ENCODE measurements around the gene FAM83F.

The FAM83F gene

GRCh38 chr22:40006641-40007040, 11.9 kb downstream of the FAM83F start:
- DNase-seq (ENCODE audit: extremely low read depth, insufficient read length), result no peak

GRCh38 chr22:40007853-40008710, 13.3 kb downstream of the FAM83F start:
- H3K36me3 ChIP-seq (ENCODE audit: control insufficient read depth, insufficient read depth, low read length), result no peaks in the 10 kb centered on the region
- peaks cover 7% of the 10 kb centered on the region for H3K27me3 ChIP-seq (replicated peaks; ENCODE audit: control insufficient read depth, insufficient read depth, low read length)
- DNase-seq (ENCODE audit: extremely low read depth, insufficient read length), result no peak
- no peak for TF ChIP-seq CTCF (IDR thresholded peaks at IDR 0.05; ENCODE audit: insufficient read depth, low read length, poor library complexity, severe bottlenecking)
- H3K4me3 ChIP-seq (replicated peaks; ENCODE audit: low read depth, low read length), result no peak overlapping the region

More at GRCh38 chr22:40006641-40007040, 11.9 kb downstream of the FAM83F start:
- Histone ChIP-seq H3K27me3 (replicated peaks; ENCODE audit: control insufficient read depth, insufficient read depth, low read length) (peaks cover 8% of the 10 kb centered on the region), H3K4me3 (replicated peaks; ENCODE audit: low read depth, low read length) (no peak overlapping the region), H3K36me3 (ENCODE audit: control insufficient read depth, insufficient read depth, low read length) (no peaks in the 10 kb centered on the region)
- TF ChIP-seq CTCF (IDR thresholded peaks at IDR 0.05; ENCODE audit: insufficient read depth, low read length, poor library complexity, severe bottlenecking), result no peak

GRCh38 chr22:40008726-40009291, 14.1 kb downstream of the FAM83F start:
- Histone ChIP-seq H3K27me3 (replicated peaks; ENCODE audit: control insufficient read depth, insufficient read depth, low read length) (peaks cover 6% of the 10 kb centered on the region), H3K36me3 (ENCODE audit: control insufficient read depth, insufficient read depth, low read length) (no peaks in the 10 kb centered on the region), H3K4me3 (replicated peaks; ENCODE audit: low read depth, low read length) (no peak overlapping the region)
- no peak for TF ChIP-seq CTCF (IDR thresholded peaks at IDR 0.05; ENCODE audit: insufficient read depth, low read length, poor library complexity, severe bottlenecking)
- DNase-seq (ENCODE audit: extremely low read depth, insufficient read length), result no peak

- DNase-seq (ENCODE audit: extremely low read depth, insufficient read length), result no peak
- Histone ChIP-seq H3K4me3 (replicated peaks; ENCODE audit: low read depth, low read length) (no peak overlapping the region), H3K27me3 (replicated peaks; ENCODE audit: control insufficient read depth, insufficient read depth, low read length) (peaks cover 6% of the 10 kb centered on the region), H3K36me3 (ENCODE audit: control insufficient read depth, insufficient read depth, low read length) (no peaks in the 10 kb centered on the region)
- no peak for TF ChIP-seq CTCF (IDR thresholded peaks at IDR 0.05; ENCODE audit: insufficient read depth, low read length, poor library complexity, severe bottlenecking)
These were observed 14.6 kb downstream of the FAM83F start for GRCh38 chr22:40009292-40009774.

GRCh38 chr22:40009951-40010671, 15.4 kb downstream of the FAM83F start:
- TF ChIP-seq CTCF (IDR thresholded peaks at IDR 0.05; ENCODE audit: insufficient read depth, low read length, poor library complexity, severe bottlenecking), result no peak
- DNase-seq (ENCODE audit: extremely low read depth, insufficient read length), result no peak
- H3K27me3 ChIP-seq (replicated peaks; ENCODE audit: control insufficient read depth, insufficient read depth, low read length), result peaks cover 6% of the 10 kb centered on the region
- H3K36me3 ChIP-seq (ENCODE audit: control insufficient read depth, insufficient read depth, low read length), result no peaks in the 10 kb centered on the region
- H3K4me3 ChIP-seq (replicated peaks; ENCODE audit: low read depth, low read length), result no peak overlapping the region
